Subcutaneous adipose tissue (tissue), 4 donors: ENCODE results near the gene OXTR. TPM values are rescaled to one million over a fixed set of nuclear protein-coding genes. Genes with fewer than 3 reads are reported as not detected.

Experiments used
- CTCF ChIP-seq: fragments of 450-650 bp; IDR thresholded peaks from one replicate; pipeline ENCODE4 v1.5.1; 2016; ENCODE audit warnings: low read depth, mild to moderate bottlenecking, control low read depth, antibody characterized with exemption, moderate library complexity
- total RNA-seq, 4 donors: library from RNA; depleted of rRNA; stranded (reverse); fragments of >200 nt; gene quantifications; one replicate each; pipeline ENCODE4 v1.1.0, GENCODE V29; 2016

The OXTR gene
- total RNA-seq, 4 donors from 2014 or later: 0.16 to 0.34 (median 0.19) TPM; not detected in 1

- TF ChIP-seq CTCF: no peak
Observed at GRCh38 chr3:8800016-8800415, 30.6 kb upstream of the OXTR start.

- TF ChIP-seq CTCF: no peak
Observed at GRCh38 chr3:8794247-8794646, 24.8 kb upstream of the OXTR start.

GRCh38 chr3:8793242-8793641 is 23.8 kb upstream of the OXTR start:
- TF ChIP-seq CTCF: no peak

DNA sequence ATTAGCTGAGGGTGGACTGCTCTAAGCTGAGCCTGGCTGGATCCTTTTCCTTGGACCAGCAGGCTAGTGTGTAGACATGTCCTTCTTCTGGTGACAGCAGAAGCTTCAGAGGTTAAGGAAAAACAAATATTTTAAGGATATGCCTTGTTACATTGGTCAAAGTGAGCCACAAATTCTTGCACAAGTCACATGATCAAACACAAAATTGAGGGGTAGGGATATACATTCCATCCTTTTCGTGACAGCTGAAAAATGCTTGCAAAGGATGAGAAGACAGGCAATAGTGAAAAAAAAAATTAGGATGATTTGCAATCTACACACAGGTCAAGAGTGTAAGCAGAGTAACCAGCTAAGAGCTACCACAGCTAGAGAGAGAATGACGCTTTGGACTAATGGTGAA is 21.1 kb upstream of the OXTR start:
- no peak for TF ChIP-seq CTCF

DNA sequence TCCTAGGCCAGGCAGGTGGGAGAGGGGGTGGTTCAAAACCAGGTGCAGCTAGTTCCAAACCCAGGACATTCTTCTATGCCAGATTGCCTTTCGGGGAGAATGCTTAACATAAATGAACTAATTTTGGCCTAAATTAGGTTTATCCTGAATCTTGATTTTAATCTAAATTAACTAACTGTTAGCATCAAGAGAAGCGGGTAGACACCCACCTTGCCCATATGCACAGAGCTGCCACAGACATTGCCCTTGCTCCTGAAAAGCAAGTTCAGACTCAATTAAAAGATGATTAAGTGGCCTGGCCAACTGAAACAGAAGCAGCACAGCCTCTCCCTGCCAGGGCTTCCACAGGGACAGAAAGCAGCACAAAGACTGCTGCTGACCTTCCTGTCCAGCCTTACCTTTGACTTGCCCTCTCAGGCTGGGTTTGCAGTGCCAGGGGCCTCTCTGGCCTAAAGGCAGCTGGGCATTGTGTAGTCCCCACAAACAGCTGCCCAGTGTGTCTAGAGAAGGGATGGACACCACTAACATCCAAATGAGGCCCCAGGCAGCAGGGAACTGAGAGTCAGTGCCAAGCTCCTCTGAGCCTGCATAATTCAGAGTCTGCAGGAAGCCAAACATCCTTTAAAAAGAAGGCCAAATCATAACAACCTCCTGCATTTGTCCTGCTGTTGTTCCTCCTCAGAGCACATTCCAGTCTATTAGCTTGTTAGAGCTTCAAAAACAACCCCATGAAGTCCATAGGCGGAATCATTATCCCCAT is 15.4 kb upstream of the OXTR start:
- TF ChIP-seq CTCF: no peak

- no peak for TF ChIP-seq CTCF
Observed at GRCh38 chr3:8780279-8780678, 10.9 kb upstream of the OXTR start.

DNA sequence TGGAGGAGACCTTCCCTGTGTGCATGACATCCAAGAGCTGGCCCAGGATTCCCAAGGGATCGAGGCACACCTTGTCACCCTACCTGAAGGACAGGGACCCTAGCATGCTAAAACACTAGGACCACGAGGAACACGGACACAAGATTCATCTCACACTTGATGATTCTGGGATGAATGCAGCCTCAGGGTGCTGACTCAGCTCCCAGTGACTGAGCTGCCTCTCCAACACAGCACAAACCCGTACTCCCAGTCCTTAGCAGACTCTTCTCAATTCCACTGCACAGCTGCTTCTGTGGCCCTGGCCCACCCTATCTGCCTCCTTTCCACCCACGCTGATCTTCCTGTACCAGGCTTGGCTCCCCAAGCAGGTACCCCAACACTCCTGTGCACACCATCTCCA is 9.1 kb upstream of the OXTR start:
- TF ChIP-seq CTCF: no peak
